Esophagus (tissue), 2 donors: ENCODE data around the gene PDXDC1. TPM values are rescaled to one million over a fixed set of nuclear protein-coding genes. Genes with fewer than 3 reads are reported as not detected.
"Not testable (repeated sequence)": the region's sequence is repeated elsewhere in the genome, so short reads cannot be mapped to it uniquely, and the experiment has no call there.

Source experiments
- H3K27ac ChIP-seq, 2 donors: one replicate each; pipeline ENCODE4 v1.5.1; 2013; ENCODE audit warnings: low read depth in 2 of 2, mild to moderate bottlenecking in 2 of 2, inconsistent platforms in 1 of 2, low read length in 1 of 2, moderate library complexity in 1 of 2
- H3K27me3 ChIP-seq, 2 donors: one replicate each; pipeline ENCODE4 v1.6.1; 2013; ENCODE audit warnings: low read length in 2 of 2, control low read depth in 1 of 2, mild to moderate bottlenecking in 1 of 2; ENCODE audit not compliant: insufficient read depth in 2 of 2, control insufficient read depth in 1 of 2
- H3K36me3 ChIP-seq, 2 donors: one replicate each; pipeline ENCODE4 v1.6.1; 2013; ENCODE audit warnings: low read length in 1 of 2; ENCODE audit not compliant: control insufficient read depth in 2 of 2, insufficient read depth in 2 of 2
- H3K4me1 ChIP-seq, 2 donors: one replicate each; pipeline ENCODE4 v1.6.1; 2013; ENCODE audit warnings: low read length in 1 of 2; ENCODE audit not compliant: control insufficient read depth in 2 of 2, insufficient read depth in 2 of 2
- H3K4me3 ChIP-seq, 2 donors: one replicate each; pipeline ENCODE4 v1.5.1; 2013; ENCODE audit warnings: low read length in 2 of 2, mild to moderate bottlenecking in 2 of 2, low read depth in 1 of 2, moderate library complexity in 1 of 2
- H3K9me3 ChIP-seq, 2 donors: one replicate each; pipeline ENCODE4 v1.6.1; 2013; ENCODE audit warnings: mild to moderate bottlenecking in 2 of 2, low read depth in 1 of 2, low read length in 1 of 2, moderate library complexity in 1 of 2; ENCODE audit not compliant: control insufficient read depth in 2 of 2, insufficient read depth in 1 of 2
- WGBS, 2 donors: extraction: QIAGEN DNeasy Blood & Tissue Kit; methylation state at CpG; one replicate each; pipeline ENCODE4 v1.1.7; 2013; 5-methylcytosine and 5-hydroxymethylcytosine counted together
- polyA plus RNA-seq, 2 donors: library from polyadenylated mRNA; stranded (reverse); fragments of 200-250 nt; gene quantifications; one replicate each; pipeline ENCODE4 v1.2.3, GENCODE V29; 2013
- donor health status: healthy with polysubstance abuse.
- donor health status: Bipolar disorder and iron deficiency.

Gene PDXDC1
- polyA plus RNA-seq, 2 donors, result 32.4 to 35.3 TPM

- H3K36me3 ChIP-seq, H3K4me3 ChIP-seq, H3K9me3 ChIP-seq, H3K27ac ChIP-seq, H3K27me3 ChIP-seq, H3K4me1 ChIP-seq: not testable (repeated sequence)
- WGBS, 2 donors, result 83 to 100% methylated on average over 1 of the region's 1 CpG
Observed at GRCh38 chr16:15080883-15081282, 106.1 kb downstream of the PDXDC1 start.

- H3K27ac ChIP-seq, H3K27me3 ChIP-seq, H3K36me3 ChIP-seq, H3K9me3 ChIP-seq, H3K4me3 ChIP-seq, H3K4me1 ChIP-seq: not testable (repeated sequence)
- WGBS, 2 donors, result 83 to 86% methylated on average over 3 of the region's 3 CpGs
Observed at GRCh38 chr16:15082788-15083187, 108.0 kb downstream of the PDXDC1 start.

GRCh38 chr16:15090663-15091269 lies 115.9 kb downstream of the PDXDC1 start:
- H3K4me1 ChIP-seq, H3K27me3 ChIP-seq, H3K36me3 ChIP-seq, H3K27ac ChIP-seq, H3K9me3 ChIP-seq, H3K4me3 ChIP-seq: not testable (repeated sequence)
- 74 to 78% methylated on average over 1 of the region's 1 CpG for WGBS, 2 donors

- H3K9me3 ChIP-seq, H3K4me1 ChIP-seq, H3K36me3 ChIP-seq, H3K27me3 ChIP-seq: not testable (repeated sequence)
- peak overlapping the region; percentile 64 to 81 for H3K4me3 ChIP-seq
- peak overlapping the region; percentile 72 to 90 for H3K27ac ChIP-seq
- WGBS, 2 donors, result 4 to 10% methylated on average over 10 to 14 of the region's 14 CpGs
Observed at GRCh38 chr16:15093571-15093954, 118.7 kb downstream of the PDXDC1 start.

GRCh38 chr16:15093955-15094827 lies 119.4 kb downstream of the PDXDC1 start, which contains the start of gene RRN3:
Gene RRN3, minus strand, starts transcription at chr16:15094272. Its CDS starts 39 bp downstream, at chr16:15094233.
- not testable (repeated sequence) for H3K9me3 ChIP-seq, H3K36me3 ChIP-seq, H3K27me3 ChIP-seq, H3K4me1 ChIP-seq
- Histone ChIP-seq H3K4me3 (peak within 1 kb of the TSS; percentile 64 to 81), H3K27ac (peak within 1 kb of the TSS; percentile 72 to 90)
- WGBS, 2 donors, result 3% methylated on average over 50 to 56 of the region's 56 CpGs

GRCh38 chr16:15096583-15096972 lies 121.8 kb downstream of the PDXDC1 start:
- not testable (repeated sequence) for H3K4me1 ChIP-seq, H3K4me3 ChIP-seq, H3K36me3 ChIP-seq, H3K9me3 ChIP-seq, H3K27ac ChIP-seq, H3K27me3 ChIP-seq
- WGBS, 2 donors, result 88 to 89% methylated on average over 8 to 9 of the region's 9 CpGs

GRCh38 chr16:15099366-15099909 lies 124.6 kb downstream of the PDXDC1 start:
- H3K4me3 ChIP-seq, H3K36me3 ChIP-seq, H3K27me3 ChIP-seq, H3K4me1 ChIP-seq, H3K27ac ChIP-seq, H3K9me3 ChIP-seq: not testable (repeated sequence)
- WGBS, 2 donors, result 84 to 88% methylated on average over 2 of the region's 2 CpGs

GRCh38 chr16:15100372-15100987 lies 125.7 kb downstream of the PDXDC1 start:
- not testable (repeated sequence) for H3K36me3 ChIP-seq, H3K4me1 ChIP-seq, H3K9me3 ChIP-seq, H3K27ac ChIP-seq, H3K27me3 ChIP-seq, H3K4me3 ChIP-seq
- 80 to 82% methylated on average over 5 of the region's 5 CpGs for WGBS, 2 donors

- WGBS, 2 donors, result 96 to 99% methylated on average over 24 to 38 of the region's 48 CpGs
- H3K36me3 ChIP-seq, H3K4me1 ChIP-seq, H3K9me3 ChIP-seq, H3K27ac ChIP-seq, H3K27me3 ChIP-seq, H3K4me3 ChIP-seq: not testable (repeated sequence)
Observed at GRCh38 chr16:15127641-15128425, 153.0 kb downstream of the PDXDC1 start.
